Measurements from ENCODE around the gene SOCS3.

GRCh38 chr17:78379131-78379491 lies 19.2 kb upstream of the SOCS3 start:
- no peak for TF ChIP-seq FOXP2 (optimal IDR thresholded peaks at IDR 0.05; ENCODE audit: borderline replicate concordance, extremely low read depth, extremely low read length, insufficient read depth)
- no peak for TF ChIP-seq TAF1 (IDR thresholded peaks at IDR 0.05; ENCODE audit: borderline replicate concordance, insufficient read depth, low read length)
- TF ChIP-seq POLR2AphosphoS5 (IDR thresholded peaks at IDR 0.05; ENCODE audit: low read depth, low read length) = no peak

Measured in PFSK-1 (cell line).